Measurements from ENCODE around the gene TULP4. TPM values are rescaled to one million over a fixed set of nuclear protein-coding genes. Genes with fewer than 3 reads are reported as not detected.

The TULP4 gene
- total and polyA plus RNA-seq, 2 of the 8 experiments (the other 6 are each of a cell fraction or from before 2014, with no cell fraction given) = 7.7 to 51.6 TPM

DNA sequence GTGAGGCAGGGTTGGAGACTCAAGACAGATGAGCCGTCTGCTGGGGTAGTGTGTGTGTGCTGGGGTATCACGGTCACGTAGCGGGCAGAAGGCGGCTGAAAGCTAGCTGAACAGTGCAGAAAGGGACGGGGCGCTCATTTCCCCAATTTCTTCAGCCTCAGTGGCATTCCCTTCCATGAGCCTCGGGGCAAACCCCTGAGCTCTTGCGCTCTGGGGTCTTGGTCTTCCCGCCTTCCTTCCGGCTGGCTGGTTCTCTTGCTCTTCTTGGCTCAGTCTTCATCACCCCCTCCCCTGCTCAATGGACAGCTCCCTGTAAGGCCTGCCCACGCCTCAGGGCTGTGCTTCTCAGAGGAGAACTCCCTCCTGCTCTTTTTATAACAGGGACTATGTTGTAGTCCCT, 232.2 kb downstream of the TULP4 start (continued):
- no peak for TF ChIP-seq JUND (IDR thresholded peaks at IDR 0.05; ENCODE audit: low read length)
- TF ChIP-seq HDAC6 (IDR thresholded peaks at IDR 0.05; ENCODE audit: low read depth, low read length) = no peak
- TF ChIP-seq, protein P1, sequence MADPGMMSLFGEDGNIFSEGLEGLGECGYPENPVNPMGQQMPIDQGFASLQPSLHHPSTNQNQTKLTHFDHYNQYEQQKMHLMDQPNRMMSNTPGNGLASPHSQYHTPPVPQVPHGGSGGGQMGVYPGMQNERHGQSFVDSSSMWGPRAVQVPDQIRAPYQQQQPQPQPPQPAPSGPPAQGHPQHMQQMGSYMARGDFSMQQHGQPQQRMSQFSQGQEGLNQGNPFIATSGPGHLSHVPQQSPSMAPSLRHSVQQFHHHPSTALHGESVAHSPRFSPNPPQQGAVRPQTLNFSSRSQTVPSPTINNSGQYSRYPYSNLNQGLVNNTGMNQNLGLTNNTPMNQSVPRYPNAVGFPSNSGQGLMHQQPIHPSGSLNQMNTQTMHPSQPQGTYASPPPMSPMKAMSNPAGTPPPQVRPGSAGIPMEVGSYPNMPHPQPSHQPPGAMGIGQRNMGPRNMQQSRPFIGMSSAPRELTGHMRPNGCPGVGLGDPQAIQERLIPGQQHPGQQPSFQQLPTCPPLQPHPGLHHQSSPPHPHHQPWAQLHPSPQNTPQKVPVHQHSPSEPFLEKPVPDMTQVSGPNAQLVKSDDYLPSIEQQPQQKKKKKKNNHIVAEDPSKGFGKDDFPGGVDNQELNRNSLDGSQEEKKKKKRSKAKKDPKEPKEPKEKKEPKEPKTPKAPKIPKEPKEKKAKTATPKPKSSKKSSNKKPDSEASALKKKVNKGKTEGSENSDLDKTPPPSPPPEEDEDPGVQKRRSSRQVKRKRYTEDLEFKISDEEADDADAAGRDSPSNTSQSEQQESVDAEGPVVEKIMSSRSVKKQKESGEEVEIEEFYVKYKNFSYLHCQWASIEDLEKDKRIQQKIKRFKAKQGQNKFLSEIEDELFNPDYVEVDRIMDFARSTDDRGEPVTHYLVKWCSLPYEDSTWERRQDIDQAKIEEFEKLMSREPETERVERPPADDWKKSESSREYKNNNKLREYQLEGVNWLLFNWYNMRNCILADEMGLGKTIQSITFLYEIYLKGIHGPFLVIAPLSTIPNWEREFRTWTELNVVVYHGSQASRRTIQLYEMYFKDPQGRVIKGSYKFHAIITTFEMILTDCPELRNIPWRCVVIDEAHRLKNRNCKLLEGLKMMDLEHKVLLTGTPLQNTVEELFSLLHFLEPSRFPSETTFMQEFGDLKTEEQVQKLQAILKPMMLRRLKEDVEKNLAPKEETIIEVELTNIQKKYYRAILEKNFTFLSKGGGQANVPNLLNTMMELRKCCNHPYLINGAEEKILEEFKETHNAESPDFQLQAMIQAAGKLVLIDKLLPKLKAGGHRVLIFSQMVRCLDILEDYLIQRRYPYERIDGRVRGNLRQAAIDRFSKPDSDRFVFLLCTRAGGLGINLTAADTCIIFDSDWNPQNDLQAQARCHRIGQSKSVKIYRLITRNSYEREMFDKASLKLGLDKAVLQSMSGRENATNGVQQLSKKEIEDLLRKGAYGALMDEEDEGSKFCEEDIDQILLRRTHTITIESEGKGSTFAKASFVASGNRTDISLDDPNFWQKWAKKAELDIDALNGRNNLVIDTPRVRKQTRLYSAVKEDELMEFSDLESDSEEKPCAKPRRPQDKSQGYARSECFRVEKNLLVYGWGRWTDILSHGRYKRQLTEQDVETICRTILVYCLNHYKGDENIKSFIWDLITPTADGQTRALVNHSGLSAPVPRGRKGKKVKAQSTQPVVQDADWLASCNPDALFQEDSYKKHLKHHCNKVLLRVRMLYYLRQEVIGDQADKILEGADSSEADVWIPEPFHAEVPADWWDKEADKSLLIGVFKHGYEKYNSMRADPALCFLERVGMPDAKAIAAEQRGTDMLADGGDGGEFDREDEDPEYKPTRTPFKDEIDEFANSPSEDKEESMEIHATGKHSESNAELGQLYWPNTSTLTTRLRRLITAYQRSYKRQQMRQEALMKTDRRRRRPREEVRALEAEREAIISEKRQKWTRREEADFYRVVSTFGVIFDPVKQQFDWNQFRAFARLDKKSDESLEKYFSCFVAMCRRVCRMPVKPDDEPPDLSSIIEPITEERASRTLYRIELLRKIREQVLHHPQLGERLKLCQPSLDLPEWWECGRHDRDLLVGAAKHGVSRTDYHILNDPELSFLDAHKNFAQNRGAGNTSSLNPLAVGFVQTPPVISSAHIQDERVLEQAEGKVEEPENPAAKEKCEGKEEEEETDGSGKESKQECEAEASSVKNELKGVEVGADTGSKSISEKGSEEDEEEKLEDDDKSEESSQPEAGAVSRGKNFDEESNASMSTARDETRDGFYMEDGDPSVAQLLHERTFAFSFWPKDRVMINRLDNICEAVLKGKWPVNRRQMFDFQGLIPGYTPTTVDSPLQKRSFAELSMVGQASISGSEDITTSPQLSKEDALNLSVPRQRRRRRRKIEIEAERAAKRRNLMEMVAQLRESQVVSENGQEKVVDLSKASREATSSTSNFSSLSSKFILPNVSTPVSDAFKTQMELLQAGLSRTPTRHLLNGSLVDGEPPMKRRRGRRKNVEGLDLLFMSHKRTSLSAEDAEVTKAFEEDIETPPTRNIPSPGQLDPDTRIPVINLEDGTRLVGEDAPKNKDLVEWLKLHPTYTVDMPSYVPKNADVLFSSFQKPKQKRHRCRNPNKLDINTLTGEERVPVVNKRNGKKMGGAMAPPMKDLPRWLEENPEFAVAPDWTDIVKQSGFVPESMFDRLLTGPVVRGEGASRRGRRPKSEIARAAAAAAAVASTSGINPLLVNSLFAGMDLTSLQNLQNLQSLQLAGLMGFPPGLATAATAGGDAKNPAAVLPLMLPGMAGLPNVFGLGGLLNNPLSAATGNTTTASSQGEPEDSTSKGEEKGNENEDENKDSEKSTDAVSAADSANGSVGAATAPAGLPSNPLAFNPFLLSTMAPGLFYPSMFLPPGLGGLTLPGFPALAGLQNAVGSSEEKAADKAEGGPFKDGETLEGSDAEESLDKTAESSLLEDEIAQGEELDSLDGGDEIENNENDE (IDR thresholded peaks at IDR 0.05; ENCODE audit: insufficient replicate concordance, low read length) = no peak
